HG03565 (cell line): ENCODE data around the gene ALKBH8.
"Not testable (repeated sequence)": the region's sequence is repeated elsewhere in the genome, so short reads cannot be mapped to it uniquely, and the experiment has no call there.

ENCODE experiments used
- ATAC-seq: cut with Tn5 transposase; IDR thresholded peaks from one replicate; pipeline ENCODE4 v1.9.1; 2021; ENCODE audit warnings: mild to moderate bottlenecking, moderate library complexity; ENCODE audit not compliant: unreplicated experiment

Gene ALKBH8

GRCh38 chr11:107579169-107579568, 13.6 kb upstream of the ALKBH8 start:
- ATAC-seq = not testable (repeated sequence)

- ATAC-seq = no peak
These were observed 11.8 kb upstream of the ALKBH8 start for GRCh38 chr11:107577346-107577711.

GRCh38 chr11:107576497-107577345, 11.2 kb upstream of the ALKBH8 start:
- not testable (repeated sequence) for ATAC-seq

- no peak for ATAC-seq
These were observed 7.9 kb upstream of the ALKBH8 start for GRCh38 chr11:107573438-107573837.

GRCh38 chr11:107570015-107570414, 4.5 kb upstream of the ALKBH8 start:
- ATAC-seq = no peak

- no peak for ATAC-seq
These were observed 2.3 kb upstream of the ALKBH8 start for GRCh38 chr11:107567739-107568335.

GRCh38 chr11:107566569-107566968, 1.0 kb upstream of the ALKBH8 start:
- no peak for ATAC-seq

GRCh38 chr11:107565955-107566501, 493 bp upstream of the ALKBH8 start:
- not testable (repeated sequence) for ATAC-seq

- ATAC-seq = no peak
These were observed 687 bp downstream of the ALKBH8 start for GRCh38 chr11:107564877-107565218.

- peak; percentile 28 for ATAC-seq
These were observed 1.8 kb downstream of the ALKBH8 start for GRCh38 chr11:107563702-107564101.

GRCh38 chr11:107562647-107563208, 2.8 kb downstream of the ALKBH8 start:
- no peak for ATAC-seq

GRCh38 chr11:107561688-107562087, 3.8 kb downstream of the ALKBH8 start:
- no peak for ATAC-seq

GRCh38 chr11:107550304-107550703, 15.2 kb downstream of the ALKBH8 start:
- ATAC-seq = no peak

GRCh38 chr11:107549954-107550285, 15.6 kb downstream of the ALKBH8 start:
- no peak for ATAC-seq

- no peak for ATAC-seq
These were observed 16.1 kb downstream of the ALKBH8 start for GRCh38 chr11:107549253-107549953.

GRCh38 chr11:107547961-107548360, 17.6 kb downstream of the ALKBH8 start:
- no peak for ATAC-seq

GRCh38 chr11:107545101-107545514, 20.4 kb downstream of the ALKBH8 start:
- peak; percentile 38 for ATAC-seq

- ATAC-seq = no peak
These were observed 26.7 kb downstream of the ALKBH8 start for GRCh38 chr11:107538821-107539220.

- ATAC-seq = no peak
These were observed 27.3 kb downstream of the ALKBH8 start for GRCh38 chr11:107538239-107538638.

- not testable (repeated sequence) for ATAC-seq
These were observed 28.4 kb downstream of the ALKBH8 start for GRCh38 chr11:107537155-107537554.

- no peak for ATAC-seq
These were observed 39.3 kb downstream of the ALKBH8 start for GRCh38 chr11:107526197-107526596.
